Measurements from ENCODE around the gene NUP210L.

NUP210L gene

GRCh38 chr1:153977250-153978240 lies 177.3 kb downstream of the NUP210L start, which contains the start of gene JTB:
Gene JTB, minus strand, starts transcription at chr1:153977674. Its CDS starts 422 bp downstream, at chr1:153977252.
- no peak for TF ChIP-seq CTCF (IDR thresholded peaks at IDR 0.05; ENCODE audit: low read depth, low read length)
- in situ Hi-C loops (cut with HindIII; ENCODE audit: low sequenced_read_pairs) = no loop called here
- H3K4me3 ChIP-seq (ENCODE audit: low read depth, low read length) = peak within 1 kb of the TSS; percentile 89
- peak; percentile 79 for DNase-seq (ENCODE audit: low read depth, low spot score)

- in situ Hi-C loops (cut with HindIII; ENCODE audit: low sequenced_read_pairs) = no loop called here
- TF ChIP-seq CTCF (IDR thresholded peaks at IDR 0.05; ENCODE audit: low read depth, low read length) = no peak
- no peak for DNase-seq (ENCODE audit: low read depth, low spot score)
- peak overlapping the region; percentile 89 for H3K4me3 ChIP-seq (ENCODE audit: low read depth, low read length)
These were observed 178.0 kb downstream of the NUP210L start for GRCh38 chr1:153976819-153977249.

- no peak for TF ChIP-seq CTCF (IDR thresholded peaks at IDR 0.05; ENCODE audit: low read depth, low read length)
- no peak overlapping the region for H3K4me3 ChIP-seq (ENCODE audit: low read depth, low read length)
- in situ Hi-C loops (cut with HindIII; ENCODE audit: low sequenced_read_pairs) = no loop called here
- DNase-seq (ENCODE audit: low read depth, low spot score) = no peak
These were observed 181.3 kb downstream of the NUP210L start for GRCh38 chr1:153973525-153973924.

- in situ Hi-C loops (cut with HindIII; ENCODE audit: low sequenced_read_pairs) = no loop called here
- TF ChIP-seq CTCF (IDR thresholded peaks at IDR 0.05; ENCODE audit: low read depth, low read length) = no peak
- no peak for DNase-seq (ENCODE audit: low read depth, low spot score)
- no peak overlapping the region for H3K4me3 ChIP-seq (ENCODE audit: low read depth, low read length)
These were observed 181.8 kb downstream of the NUP210L start for GRCh38 chr1:153973071-153973470.

GRCh38 chr1:153970346-153970745 lies 184.5 kb downstream of the NUP210L start:
- DNase-seq (ENCODE audit: low read depth, low spot score) = no peak
- no peak overlapping the region for H3K4me3 ChIP-seq (ENCODE audit: low read depth, low read length)
- in situ Hi-C loops (cut with HindIII; ENCODE audit: low sequenced_read_pairs) = no loop called here
- no peak for TF ChIP-seq CTCF (IDR thresholded peaks at IDR 0.05; ENCODE audit: low read depth, low read length)

GRCh38 chr1:153968972-153969371 lies 185.9 kb downstream of the NUP210L start:
- in situ Hi-C loops (cut with HindIII; ENCODE audit: low sequenced_read_pairs) = loop anchor here (10.0 kb wide), 1 partner anchor 154 kb away; no protein-coding TSS in a partner anchor
- peak overlapping the region; percentile 64 for H3K4me3 ChIP-seq (ENCODE audit: low read depth, low read length)
- no peak for TF ChIP-seq CTCF (IDR thresholded peaks at IDR 0.05; ENCODE audit: low read depth, low read length)
- no peak for DNase-seq (ENCODE audit: low read depth, low spot score)

Measured in astrocyte of the spinal cord (primary cell).